Measurements from ENCODE around the gene ICAM2.

DNA sequence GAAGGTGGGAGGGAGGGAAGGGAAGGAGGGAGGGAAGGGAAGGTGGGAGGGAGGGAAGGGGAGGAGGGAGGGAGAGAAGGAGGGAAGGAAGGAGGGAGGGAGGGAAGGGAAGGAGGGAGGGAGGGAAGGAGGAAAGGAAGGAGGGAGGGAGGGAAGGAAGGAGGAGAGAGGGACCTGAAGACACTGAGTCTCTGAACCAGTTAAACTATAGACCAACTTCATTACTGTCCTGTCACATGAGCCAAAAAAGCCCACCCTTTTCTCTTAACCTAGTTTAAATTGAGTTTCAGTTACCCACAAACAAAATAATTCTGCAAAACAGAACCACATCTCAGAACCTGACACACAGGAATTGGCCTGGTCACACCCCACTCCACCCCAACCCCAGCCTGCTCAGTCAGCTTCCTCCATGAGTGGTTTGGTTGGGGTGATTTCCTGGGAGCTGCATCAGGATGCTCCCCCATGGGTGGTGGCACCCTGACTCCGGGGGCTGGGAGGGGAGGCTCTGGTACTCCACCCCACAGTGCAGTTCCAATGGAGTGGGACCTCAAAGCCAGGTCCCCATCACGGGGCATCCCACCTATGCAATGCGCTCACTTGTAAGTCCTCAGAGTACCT is 27.0 kb downstream of the ICAM2 start:
- TF ChIP-seq SIN3A (IDR thresholded peaks at IDR 0.05; ENCODE audit: borderline replicate concordance, insufficient read depth, low read length) (no peak), POLR2AphosphoS5 (IDR thresholded peaks at IDR 0.05; ENCODE audit: low read depth, low read length) (no peak)
